OCI-LY7 (cell line): ENCODE results near the gene TMEM250. TPM values are rescaled to one million over a fixed set of nuclear protein-coding genes. Genes with fewer than 3 reads are reported as not detected.

Source experiments
- BruUV-seq: library from RNA; stranded (reverse); fragments of 400-500 nt; replicated peaks from 2 replicates; lab custom pipeline; 2021; lab: Mats Ljungman, UMichigan
- CTCF ChIA-PET: fragments of 300-600 bp; sonication (Branson Sonifier 250); formaldehyde crosslinking; loops from one replicate; lab custom pipeline; 2022; ENCODE audit warnings: antibody characterized with exemption; ENCODE audit not compliant: unreplicated experiment; lab: Charles Lee
- POLR2A ChIA-PET: fragments of 300-600 bp; sonication (Branson Sonifier 250); formaldehyde crosslinking; loops from one replicate; lab custom pipeline; 2022; ENCODE audit warnings: antibody characterized with exemption; lab: Charles Lee
- DNase-seq: peaks from one replicate; pipeline ENCODE4 v3.0.0-alpha.2; 2015; ENCODE audit warnings: low spot score
- H2AFZ ChIP-seq: fragments of 200-600 bp; sonication (generic), shearing (Covaris generic); 2 replicates; pipeline ENCODE4 v1.6.1; 2014; ENCODE audit warnings: mild to moderate bottlenecking, antibody characterized with exemption, low read length, moderate library complexity
- H3K27ac ChIP-seq: fragments of 200-600 bp; sonication (generic); 2 replicates; pipeline ENCODE4 v1.5.1; 2014; ENCODE audit warnings: mixed run types, low read depth, mild to moderate bottlenecking, moderate library complexity, low read length, inconsistent platforms; ENCODE audit not compliant: poor library complexity, severe bottlenecking
- H3K36me3 ChIP-seq: fragments of 200-600 bp; sonication (generic); 2 replicates; pipeline ENCODE4 v1.6.1; 2014; ENCODE audit warnings: mild to moderate bottlenecking, antibody characterized with exemption, low read length, moderate library complexity, mixed read lengths; ENCODE audit not compliant: insufficient read depth
- H3K4me1 ChIP-seq: fragments of 200-600 bp; sonication (generic); 2 replicates; pipeline ENCODE4 v1.5.1; 2014; ENCODE audit warnings: mild to moderate bottlenecking, low read length; ENCODE audit not compliant: insufficient read depth, poor library complexity, severe bottlenecking
- H3K4me2 ChIP-seq: fragments of 200-600 bp; sonication (generic); 2 replicates; pipeline ENCODE4 v1.6.1; 2014; ENCODE audit warnings: mild to moderate bottlenecking, low read length
- H3K4me3 ChIP-seq: fragments of 200-600 bp; sonication (generic); 2 replicates; pipeline ENCODE4 v1.5.1; 2014; ENCODE audit warnings: mild to moderate bottlenecking, low read depth, low read length; ENCODE audit not compliant: poor library complexity, severe bottlenecking
- H3K79me2 ChIP-seq: fragments of 200-600 bp; sonication (generic); 2 replicates; pipeline ENCODE4 v1.6.1; 2016; ENCODE audit warnings: low read depth, mild to moderate bottlenecking, low read length, moderate library complexity, mixed read lengths; ENCODE audit not compliant: insufficient read depth
- H3K9me2 ChIP-seq: fragments of 200-600 bp; sonication (generic); 2 replicates; pipeline ENCODE4 v1.6.1; 2016; ENCODE audit warnings: mild to moderate bottlenecking, low read length, mixed read lengths; ENCODE audit not compliant: insufficient read depth
- H3K9me3 ChIP-seq: fragments of 200-600 bp; sonication (generic); 2 replicates; pipeline ENCODE4 v1.6.1; 2014; ENCODE audit warnings: mild to moderate bottlenecking, mixed run types, low read length, mixed read lengths
- H4K20me1 ChIP-seq: fragments of 200-600 bp; sonication (generic); 2 replicates; pipeline ENCODE4 v1.6.1; 2014; ENCODE audit warnings: mild to moderate bottlenecking, antibody characterized with exemption, low read length, moderate library complexity, mixed read lengths; ENCODE audit not compliant: insufficient read depth
- EZH2phosphoT487 ChIP-seq: fragments of 200-600 bp; sonication (generic); IDR thresholded peaks from 2 replicates; pipeline ENCODE4 v1.6.1; 2018; ENCODE audit warnings: low read depth, borderline replicate concordance, mild to moderate bottlenecking, mixed run types, antibody characterized with exemption, low read length, moderate library complexity, mixed read lengths
- intact Hi-C: fragments of 100-400 bp; cut with micrococcal nuclease; formaldehyde crosslinking; loops from one replicate; pipeline ENCODE4 v1.10.0; 2022; ENCODE audit not compliant: unreplicated experiment
- total RNA-seq, 2 experiments: library from RNA; depleted of rRNA in 1 of 2; stranded (reverse); fragments of >200 nt in 1 of 2; shearing (Covaris generic) in 1 of 2; gene quantifications; 2 replicates each; pipeline ENCODE4 v1.2.3, GENCODE V29; 2014 to 2022
- TF ChIP-seq, protein P1 (sequence below): fragments of 200-600 bp; sonication (generic); conservative IDR thresholded peaks from 2 replicates; pipeline ENCODE4 v1.5.1; 2014; ENCODE audit warnings: mild to moderate bottlenecking, antibody characterized with exemption, low read length, moderate library complexity, mixed read lengths

Gene TMEM250
- total RNA-seq, 2 experiments from 2014 or later, result 51.0 to 53.8 TPM

DNA sequence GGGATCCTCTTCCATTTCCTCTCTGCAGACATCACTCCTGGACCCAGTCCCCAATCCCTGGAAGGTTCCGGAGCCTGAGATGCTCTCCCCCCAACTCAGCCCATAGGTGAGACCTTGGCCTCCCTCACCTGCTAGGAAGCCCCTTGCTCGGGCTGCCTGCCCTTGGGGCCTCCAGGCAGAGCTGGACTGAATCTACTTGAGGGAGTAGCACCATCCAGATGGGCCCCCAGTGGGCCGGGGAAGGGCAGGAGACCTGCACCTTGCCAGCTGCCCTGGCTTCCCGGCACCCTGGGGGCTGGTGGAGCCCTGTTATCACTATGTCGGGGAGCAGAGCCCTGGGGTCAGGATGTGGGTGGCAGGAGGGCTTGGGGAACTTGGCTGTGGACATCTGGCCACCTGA is 26.9 kb upstream of the TMEM250 start:
- CTCF ChIA-PET, result no interaction called here
- no peak for DNase-seq

DNA sequence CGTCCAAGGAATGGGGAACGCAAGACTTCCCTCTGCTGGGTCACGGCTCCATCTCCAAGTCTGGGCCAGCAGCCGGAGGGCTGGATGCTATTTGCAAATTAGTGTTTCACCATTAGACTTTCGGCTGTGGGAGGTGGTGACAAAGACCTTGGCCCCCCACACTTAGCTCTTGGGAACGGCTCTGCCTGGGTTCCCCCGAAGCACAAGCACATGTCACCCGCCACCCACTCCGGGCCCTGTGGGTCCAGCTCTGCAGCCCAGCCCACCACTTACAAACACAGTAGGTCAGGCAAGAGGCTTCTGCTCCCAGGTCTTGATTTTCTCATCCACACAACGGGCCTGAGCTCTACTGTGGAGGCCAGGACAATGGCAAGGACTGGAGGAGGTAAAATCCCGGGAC is 25.8 kb upstream of the TMEM250 start:
- BruUV-seq, result no TSS peak
- Histone ChIP-seq H3K79me2 (no peaks in the 10 kb centered on the region), H4K20me1 (no peaks in the 10 kb centered on the region), H3K9me3 (no peaks in the 10 kb centered on the region), H3K4me2 (no peak overlapping the region), H3K27ac (no peak overlapping the region), H3K36me3 (no peaks in the 10 kb centered on the region), H3K9me2 (no peaks in the 10 kb centered on the region), H2AFZ (no peak overlapping the region), H3K4me3 (no peak overlapping the region), H3K4me1 (no peaks in the 10 kb centered on the region)
- ChIA-PET CTCF (interaction anchor here (0.5 kb wide), 1 partner anchor 95 kb away, joined by 3 read pairs; no protein-coding TSS in a partner anchor), POLR2A (no interaction called here)
- intact Hi-C loops, result no loop called here
- TF ChIP-seq EZH2phosphoT487, result no peak
- TF ChIP-seq, protein P1, sequence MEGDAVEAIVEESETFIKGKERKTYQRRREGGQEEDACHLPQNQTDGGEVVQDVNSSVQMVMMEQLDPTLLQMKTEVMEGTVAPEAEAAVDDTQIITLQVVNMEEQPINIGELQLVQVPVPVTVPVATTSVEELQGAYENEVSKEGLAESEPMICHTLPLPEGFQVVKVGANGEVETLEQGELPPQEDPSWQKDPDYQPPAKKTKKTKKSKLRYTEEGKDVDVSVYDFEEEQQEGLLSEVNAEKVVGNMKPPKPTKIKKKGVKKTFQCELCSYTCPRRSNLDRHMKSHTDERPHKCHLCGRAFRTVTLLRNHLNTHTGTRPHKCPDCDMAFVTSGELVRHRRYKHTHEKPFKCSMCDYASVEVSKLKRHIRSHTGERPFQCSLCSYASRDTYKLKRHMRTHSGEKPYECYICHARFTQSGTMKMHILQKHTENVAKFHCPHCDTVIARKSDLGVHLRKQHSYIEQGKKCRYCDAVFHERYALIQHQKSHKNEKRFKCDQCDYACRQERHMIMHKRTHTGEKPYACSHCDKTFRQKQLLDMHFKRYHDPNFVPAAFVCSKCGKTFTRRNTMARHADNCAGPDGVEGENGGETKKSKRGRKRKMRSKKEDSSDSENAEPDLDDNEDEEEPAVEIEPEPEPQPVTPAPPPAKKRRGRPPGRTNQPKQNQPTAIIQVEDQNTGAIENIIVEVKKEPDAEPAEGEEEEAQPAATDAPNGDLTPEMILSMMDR, result no peak
- DNase-seq, result no peak

More for the DNA sequence above, 26.9 kb upstream of the TMEM250 start:
- Histone ChIP-seq H3K4me3 (no peak overlapping the region), H4K20me1 (no peaks in the 10 kb centered on the region), H3K4me2 (no peak overlapping the region), H3K9me3 (no peaks in the 10 kb centered on the region), H2AFZ (no peak overlapping the region), H3K79me2 (no peaks in the 10 kb centered on the region), H3K9me2 (no peaks in the 10 kb centered on the region), H3K36me3 (no peaks in the 10 kb centered on the region), H3K4me1 (no peaks in the 10 kb centered on the region), H3K27ac (no peak overlapping the region)
- intact Hi-C loops, result no loop called here
- POLR2A ChIA-PET, result no interaction called here
- TF ChIP-seq EZH2phosphoT487, result no peak
- TF ChIP-seq, protein P1, result no peak
- BruUV-seq, result no TSS peak

DNA sequence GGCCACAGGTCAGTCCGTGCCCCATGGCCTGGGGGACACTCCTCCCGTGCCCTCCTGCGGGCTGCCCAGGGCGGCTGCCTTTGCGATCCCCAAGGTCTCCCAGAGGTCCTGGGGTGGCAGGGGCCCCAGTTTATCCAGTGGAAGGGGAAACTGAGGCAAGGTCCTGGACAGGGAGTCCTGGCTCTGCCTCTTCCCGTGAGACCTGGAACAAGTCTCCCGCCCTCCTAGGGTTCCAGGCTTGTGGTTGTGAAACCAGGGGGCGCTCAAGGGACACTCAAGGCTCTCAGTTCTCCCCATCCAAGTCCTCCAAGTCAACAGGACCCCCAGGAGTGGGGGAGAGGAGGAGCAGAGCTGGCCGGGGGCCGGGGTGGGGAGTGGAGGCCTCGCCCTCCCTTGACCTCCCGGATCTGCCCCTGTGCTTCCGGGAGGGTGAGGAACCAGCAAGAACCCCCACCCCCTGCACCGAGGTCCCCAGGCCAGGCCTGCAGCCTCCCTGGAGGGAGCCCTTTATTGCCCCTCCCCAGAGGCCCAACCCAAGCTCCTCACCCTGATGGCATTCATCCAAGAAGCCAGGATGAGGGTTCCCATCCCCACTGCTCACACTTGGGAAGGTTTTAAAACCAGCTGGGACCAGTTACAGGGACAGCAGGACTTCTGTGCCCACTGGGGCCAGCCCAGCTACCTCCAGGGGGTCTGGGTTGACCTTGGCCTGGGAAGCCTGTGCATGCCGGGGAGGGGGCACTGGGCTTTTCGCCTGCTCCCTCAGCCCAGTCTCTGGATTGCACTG is 24.7 kb upstream of the TMEM250 start:
- H2AFZ ChIP-seq, result no peak overlapping the region
- DNase-seq, result peak; percentile 39
- no peaks in the 10 kb centered on the region for H3K4me1 ChIP-seq
- H4K20me1 ChIP-seq, result no peaks in the 10 kb centered on the region
- H3K4me3 ChIP-seq, result no peak overlapping the region
- H3K27ac ChIP-seq, result no peak overlapping the region
- H3K9me3 ChIP-seq, result no peaks in the 10 kb centered on the region
- CTCF ChIA-PET, result no interaction called here
- POLR2A ChIA-PET, result no interaction called here
- no TSS peak for BruUV-seq
- TF ChIP-seq, protein P1, result peak; percentile 74
- TF ChIP-seq EZH2phosphoT487, result no peak
- no peaks in the 10 kb centered on the region for H3K9me2 ChIP-seq
- H3K4me2 ChIP-seq, result no peak overlapping the region
- no peaks in the 10 kb centered on the region for H3K36me3 ChIP-seq
- intact Hi-C loops, result no loop called here
- H3K79me2 ChIP-seq, result no peaks in the 10 kb centered on the region
